ENCODE data around the gene ZFAND6.

Gene ZFAND6

GRCh38 chr15:80041494-80042253, 17.8 kb upstream of the ZFAND6 start:
- TF ChIP-seq GATA3 (IDR thresholded peaks at IDR 0.05; ENCODE audit: low read depth, low read length), result no peak
- no peak for TF ChIP-seq GATA2 (IDR thresholded peaks at IDR 0.05; ENCODE audit: low read depth, low read length)

GRCh38 chr15:80042568-80042967, 16.9 kb upstream of the ZFAND6 start:
- TF ChIP-seq GATA3 (IDR thresholded peaks at IDR 0.05; ENCODE audit: low read depth, low read length) (no peak), GATA2 (IDR thresholded peaks at IDR 0.05; ENCODE audit: low read depth, low read length) (no peak)

- TF ChIP-seq GATA3 (IDR thresholded peaks at IDR 0.05; ENCODE audit: low read depth, low read length) (no peak), GATA2 (IDR thresholded peaks at IDR 0.05; ENCODE audit: low read depth, low read length) (no peak)
Observed at GRCh38 chr15:80049046-80049445, 10.4 kb upstream of the ZFAND6 start.

- TF ChIP-seq GATA3 (IDR thresholded peaks at IDR 0.05; ENCODE audit: low read depth, low read length), result no peak
Observed at GRCh38 chr15:80052597-80053304, 6.7 kb upstream of the ZFAND6 start.

GRCh38 chr15:80055933-80056332, 3.5 kb upstream of the ZFAND6 start:
- no peak for TF ChIP-seq GATA3 (IDR thresholded peaks at IDR 0.05; ENCODE audit: low read depth, low read length)

- no peak for TF ChIP-seq GATA3 (IDR thresholded peaks at IDR 0.05; ENCODE audit: low read depth, low read length)
- TF ChIP-seq GATA2 (IDR thresholded peaks at IDR 0.05; ENCODE audit: low read depth, low read length), result no peak
Observed at GRCh38 chr15:80058044-80058443, 1.4 kb upstream of the ZFAND6 start.

- TF ChIP-seq GATA3 (IDR thresholded peaks at IDR 0.05; ENCODE audit: low read depth, low read length), result no peak
Observed at GRCh38 chr15:80059786-80060355, 395 bp downstream of the ZFAND6 start.

- no peak for TF ChIP-seq GATA3 (IDR thresholded peaks at IDR 0.05; ENCODE audit: low read depth, low read length)
- no peak for TF ChIP-seq GATA2 (IDR thresholded peaks at IDR 0.05; ENCODE audit: low read depth, low read length)
Observed at GRCh38 chr15:80060356-80061006, 1.0 kb downstream of the ZFAND6 start.

- TF ChIP-seq GATA3 (IDR thresholded peaks at IDR 0.05; ENCODE audit: low read depth, low read length), result no peak
- TF ChIP-seq GATA2 (IDR thresholded peaks at IDR 0.05; ENCODE audit: low read depth, low read length), result no peak
Observed at GRCh38 chr15:80061582-80061981, 2.1 kb downstream of the ZFAND6 start.

GRCh38 chr15:80066912-80067311, 7.4 kb downstream of the ZFAND6 start:
- TF ChIP-seq GATA2 (IDR thresholded peaks at IDR 0.05; ENCODE audit: low read depth, low read length), result no peak
- no peak for TF ChIP-seq GATA3 (IDR thresholded peaks at IDR 0.05; ENCODE audit: low read depth, low read length)

GRCh38 chr15:80068578-80068977, 9.1 kb downstream of the ZFAND6 start:
- TF ChIP-seq GATA2 (IDR thresholded peaks at IDR 0.05; ENCODE audit: low read depth, low read length), result no peak
- TF ChIP-seq GATA3 (IDR thresholded peaks at IDR 0.05; ENCODE audit: low read depth, low read length), result no peak

GRCh38 chr15:80070840-80071239, 11.4 kb downstream of the ZFAND6 start:
- TF ChIP-seq GATA3 (IDR thresholded peaks at IDR 0.05; ENCODE audit: low read depth, low read length) (no peak), GATA2 (IDR thresholded peaks at IDR 0.05; ENCODE audit: low read depth, low read length) (no peak)

- TF ChIP-seq GATA2 (IDR thresholded peaks at IDR 0.05; ENCODE audit: low read depth, low read length) (no peak), GATA3 (IDR thresholded peaks at IDR 0.05; ENCODE audit: low read depth, low read length) (no peak)
Observed at GRCh38 chr15:80071652-80072051, 12.2 kb downstream of the ZFAND6 start.

- TF ChIP-seq GATA2 (IDR thresholded peaks at IDR 0.05; ENCODE audit: low read depth, low read length), result no peak
- TF ChIP-seq GATA3 (IDR thresholded peaks at IDR 0.05; ENCODE audit: low read depth, low read length), result no peak
Observed at GRCh38 chr15:80072285-80072994, 13.0 kb downstream of the ZFAND6 start.

Data from SH-SY5Y (cell line).